SK-MEL-5 (cell line): Measurements from ENCODE around the gene AKAP8L. TPM values are rescaled to one million over a fixed set of nuclear protein-coding genes. Genes with fewer than 3 reads are reported as not detected.
"Not testable (repeated sequence)": the region's sequence is repeated elsewhere in the genome, so short reads cannot be mapped to it uniquely, and the experiment has no call there.

Source experiments
- DNase-seq: peaks from one replicate; pipeline ENCODE4 v3.0.0-alpha.2; 2016; ENCODE audit warnings: low read depth, low spot score
- in situ Hi-C: cut with HindIII; loops from 2 replicates; pipeline ENCODE4 v1.10.0; 2016; ENCODE audit warnings: low sequenced_read_pairs, high pct_unique_total_duplicates, low pct_unique_long_range_greater_than_20kb
- small RNA-seq, 2 experiments: library from RNA; depleted of rRNA; stranded (forward); fragments of <200 nt; gene quantifications; one replicate each; pipeline ENCODE3, GENCODE V24; 2014
- total RNA-seq: library from RNA; depleted of rRNA; stranded (reverse); fragments of >200 nt; shearing (Covaris generic); gene quantifications from 2 replicates; pipeline ENCODE4 v1.2.3, GENCODE V29; 2014; rRNA removed

Gene AKAP8L
- total RNA-seq, 1 experiment from 2014 or later: 41.1 TPM

DNA sequence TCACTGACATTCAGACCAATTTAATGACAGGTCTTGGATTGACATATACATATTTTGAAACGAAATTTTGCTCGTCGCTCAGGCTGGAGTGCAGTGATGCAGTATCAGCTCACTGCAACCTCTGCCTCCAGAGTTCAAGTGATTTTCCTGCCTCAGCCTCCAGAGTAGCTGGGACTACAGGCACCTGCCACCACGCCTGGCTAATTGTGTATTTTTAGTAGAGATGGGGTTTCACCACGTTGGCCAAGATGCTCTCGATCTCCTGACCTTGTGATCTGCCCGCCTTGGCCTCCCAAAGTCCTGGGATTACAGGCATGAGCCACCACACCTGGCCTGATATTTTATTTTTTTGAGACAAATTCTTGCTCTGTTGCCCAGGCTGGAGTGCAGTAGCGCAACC is 66.3 kb downstream of the AKAP8L start:
- in situ Hi-C loops, DNase-seq: not testable (repeated sequence)

DNA sequence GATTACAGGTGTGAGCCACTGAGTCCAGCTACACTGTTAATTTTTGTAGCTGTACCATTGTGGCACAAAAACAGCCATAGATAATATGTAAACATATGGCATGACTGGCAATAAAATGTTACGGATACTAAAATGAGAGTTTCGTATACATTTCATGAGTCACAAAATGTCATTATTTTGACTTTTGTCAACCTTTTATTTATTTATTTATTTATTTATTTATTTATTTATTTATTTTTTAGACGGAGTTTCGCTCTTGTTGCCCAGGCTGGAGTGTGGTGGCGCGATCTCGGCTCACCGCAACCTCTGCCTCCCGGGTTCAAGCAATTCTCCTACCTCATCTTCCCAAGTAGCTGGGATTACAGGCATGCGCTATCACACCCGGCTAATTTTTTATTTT is 77.5 kb downstream of the AKAP8L start:
- DNase-seq, in situ Hi-C loops: not testable (repeated sequence)

DNA sequence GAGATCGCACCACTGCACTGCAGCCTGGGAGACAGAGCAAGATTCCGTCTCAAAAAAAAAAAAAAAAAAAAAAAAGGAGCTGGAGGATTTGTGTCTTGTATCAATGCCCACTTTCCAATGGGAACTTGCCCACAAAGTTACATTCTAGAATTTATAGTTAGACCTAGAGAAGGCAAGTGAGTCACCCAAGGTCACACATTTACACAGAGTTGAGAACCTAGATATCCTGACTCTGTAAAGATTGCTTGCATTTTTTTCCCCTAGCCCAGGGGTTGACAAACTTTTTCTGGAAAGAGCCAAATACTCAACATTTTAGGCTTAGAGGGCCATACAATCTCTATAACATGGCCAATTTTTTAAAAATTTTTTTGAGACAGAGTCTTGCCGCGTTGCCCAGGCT is 78.7 kb downstream of the AKAP8L start:
- in situ Hi-C loops: no loop called here
- DNase-seq: no peak

DNA sequence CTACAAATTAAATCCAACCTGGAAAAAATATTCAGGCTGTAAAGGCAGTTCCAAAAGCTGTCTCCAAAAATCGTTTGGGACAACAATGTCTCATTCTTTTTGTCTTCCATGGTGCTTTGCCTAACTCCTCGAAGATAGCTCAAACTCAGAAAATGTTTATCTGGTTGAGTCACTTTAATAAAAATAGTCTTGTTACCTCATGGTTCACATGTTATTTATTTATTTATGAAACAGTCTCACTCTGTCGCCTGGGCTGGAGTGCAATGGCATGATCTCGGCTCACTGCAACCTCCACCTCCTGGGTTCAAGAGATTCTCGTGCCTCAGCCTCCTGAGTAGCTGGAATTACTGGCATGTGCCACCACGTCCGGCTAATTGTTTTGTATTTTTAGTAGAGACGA is 81.6 kb downstream of the AKAP8L start:
- in situ Hi-C loops: no loop called here
- DNase-seq: no peak

DNA sequence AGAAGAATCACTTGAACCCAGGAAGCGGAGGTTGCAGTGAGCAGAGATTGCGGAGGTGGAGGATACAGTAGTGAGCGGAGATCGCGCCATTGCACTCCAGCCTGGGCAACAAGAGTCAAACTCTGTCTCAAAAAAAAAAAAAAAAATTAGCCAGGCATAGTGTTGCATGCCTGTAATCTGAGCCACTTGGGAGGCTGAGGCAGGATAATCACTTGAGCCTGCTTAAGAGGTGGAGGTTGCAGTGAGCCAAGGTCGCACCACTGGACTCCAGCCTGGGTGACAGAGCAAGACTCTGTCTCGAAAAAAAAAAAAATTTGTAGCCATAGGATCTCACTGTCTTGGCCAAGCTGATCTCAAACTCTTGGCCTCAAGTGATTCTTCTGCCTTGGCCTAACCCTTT is 82.8 kb downstream of the AKAP8L start:
- in situ Hi-C loops, DNase-seq: not testable (repeated sequence)

DNA sequence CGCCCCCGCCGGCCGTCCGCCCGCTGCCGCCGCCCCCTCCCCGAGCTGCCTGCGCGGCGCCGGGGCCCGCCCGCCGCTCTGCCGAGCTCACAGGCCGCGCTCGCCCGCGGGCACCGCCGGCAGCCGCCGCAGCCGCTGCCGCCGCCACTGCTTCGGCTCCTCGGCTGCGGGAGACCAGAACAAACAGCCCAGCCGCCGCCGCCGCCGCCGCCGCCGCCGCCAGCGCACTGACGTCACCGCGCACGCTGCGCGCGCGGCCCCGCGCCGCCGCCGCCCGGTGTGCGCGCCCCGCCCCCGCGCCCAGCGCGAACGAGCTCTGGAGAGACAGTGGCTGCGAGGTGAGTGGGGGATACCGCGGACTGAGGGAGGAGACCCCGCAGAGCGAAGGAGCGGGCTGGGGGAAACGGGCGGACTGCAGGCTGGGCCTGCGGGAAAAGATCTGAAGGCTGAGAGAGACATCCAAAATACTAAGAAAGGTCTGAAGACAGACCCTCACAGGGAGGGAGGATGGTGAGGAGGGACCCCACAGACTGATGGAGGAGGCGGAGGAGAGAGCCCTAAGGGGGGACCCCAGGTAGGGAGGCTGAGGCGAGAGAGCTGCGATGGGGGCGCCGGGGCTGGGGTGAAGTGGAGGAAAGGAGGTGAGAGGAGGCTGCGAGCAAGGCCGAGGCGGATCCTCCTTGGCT is 86.3 kb downstream of the AKAP8L start, which contains the start of gene BRD4:
Gene BRD4, minus strand, starts transcription at position 229 of the 686 bp plus-strand sequence. CDS start 59,440 bp downstream, outside the sequence.
- DNase-seq: peak; percentile 45
- in situ Hi-C loops: no loop called here

DNA sequence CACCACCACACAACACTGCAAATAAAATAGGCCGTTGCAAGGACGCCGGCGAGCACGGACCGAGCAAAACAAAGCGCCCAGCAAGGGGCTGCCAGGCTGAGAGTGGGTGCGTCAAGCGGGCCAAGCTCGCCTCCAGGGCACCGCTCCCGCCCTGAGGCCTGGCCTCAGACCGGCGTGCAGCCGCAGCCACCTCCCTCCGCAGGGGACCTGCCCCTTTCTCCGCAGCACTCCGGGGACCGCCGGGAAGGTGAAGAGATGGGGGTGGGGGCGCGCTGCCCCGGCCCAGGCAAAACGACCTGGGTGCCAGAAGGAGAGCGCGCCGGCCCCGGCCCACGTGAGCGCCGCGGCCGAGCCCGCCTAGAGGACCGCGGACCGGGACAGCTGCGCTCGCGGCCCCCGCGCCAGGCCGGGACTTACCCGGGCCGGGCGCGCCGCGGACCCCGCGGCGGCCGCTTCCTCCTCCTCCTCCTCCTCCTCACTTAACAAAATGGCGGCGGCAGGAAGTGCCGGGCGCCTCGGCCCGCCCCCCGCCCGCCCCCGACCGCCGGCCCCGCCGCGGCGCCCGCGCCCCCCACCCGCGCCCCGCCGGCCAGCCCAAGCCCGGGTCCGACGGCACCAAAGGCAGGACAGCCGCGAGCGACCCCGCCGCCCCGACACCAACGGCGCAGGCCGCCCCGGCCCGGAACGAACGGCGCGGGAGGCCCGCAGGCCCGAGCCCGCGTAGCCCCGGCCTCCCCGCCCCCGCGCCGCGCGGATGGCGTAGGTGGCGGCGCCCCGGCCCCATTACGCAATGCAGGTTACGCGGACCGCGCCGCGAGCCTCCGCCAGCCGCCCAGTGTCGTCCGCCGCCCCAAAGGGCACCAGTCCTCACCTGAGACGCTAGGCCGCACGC is 87.1 kb downstream of the AKAP8L start:
- in situ Hi-C loops: no loop called here

DNA sequence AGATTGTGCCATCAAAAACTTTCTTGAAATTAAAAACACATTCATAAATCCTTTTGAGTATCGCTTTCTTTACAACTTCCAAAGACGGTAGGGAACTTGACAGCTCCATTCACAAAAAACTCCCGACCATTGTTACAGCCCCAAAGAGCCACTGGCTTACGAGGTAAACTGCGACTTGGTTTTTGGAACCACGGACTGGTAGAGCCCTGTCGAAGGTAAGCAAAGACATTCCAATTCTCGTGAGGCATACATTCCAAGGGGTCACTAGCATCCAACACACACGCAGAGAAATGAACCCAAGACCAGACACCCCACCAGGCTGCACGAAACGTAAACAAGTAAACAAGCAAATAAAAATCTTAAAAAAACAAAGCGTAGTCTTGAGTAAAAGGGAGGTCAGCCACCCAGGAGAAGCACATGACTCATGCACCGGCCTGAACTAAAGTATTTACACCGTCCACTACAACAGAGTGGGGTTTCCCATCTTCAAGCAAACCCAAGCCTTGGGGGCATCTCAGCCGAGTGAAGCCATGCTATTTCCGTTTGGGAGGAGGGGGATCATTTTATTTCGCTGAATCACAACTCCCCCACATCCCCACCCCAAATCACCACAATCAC is 87.9 kb downstream of the AKAP8L start:
- DNase-seq: no peak
- in situ Hi-C loops: no loop called here

More for the DNA sequence above, 87.1 kb downstream of the AKAP8L start:
- DNase-seq: no peak

Small RNA genes lying within 50 kb of the gene (small RNA-seq; reads per million reads assigned to genes)
- gene AC005776.1 (0 reads per million in 2 experiments), gene MIR1470 (0 reads per million in 2 experiments)

Other genes starting within 250 kb of the AKAP8L start
- 1.4 and 1.9 TPM in 2 replicates for gene NOTCH3, start 218.0 kb downstream of the AKAP8L start, total RNA-seq
- gene EPHX3, start 186.5 kb downstream of the AKAP8L start, total RNA-seq: not detected in 2 replicates
- gene BRD4, start 86.4 kb downstream of the AKAP8L start, total RNA-seq: 16.2 and 22.6 TPM in 2 replicates
- gene AKAP8, start 39.2 kb downstream of the AKAP8L start, total RNA-seq: 11.5 and 11.9 TPM in 2 replicates
- 3.4 and 3.6 TPM in 2 replicates for gene WIZ, start 31.0 kb upstream of the AKAP8L start, total RNA-seq
- not detected in 2 replicates for gene RASAL3, start 45.6 kb upstream of the AKAP8L start, total RNA-seq
- not detected in 2 replicates for gene PGLYRP2, start 60.5 kb upstream of the AKAP8L start, total RNA-seq
- gene CYP4F22, start 89.5 kb upstream of the AKAP8L start, total RNA-seq: not detected in 2 replicates
- not detected in 2 replicates for gene CYP4F8, start 196.2 kb upstream of the AKAP8L start, total RNA-seq
- not detected in 2 replicates for gene CYP4F3, start 221.9 kb upstream of the AKAP8L start, total RNA-seq